GM12878 (cell line): ENCODE measurements around the gene GYG1. TPM values are rescaled to one million over a fixed set of nuclear protein-coding genes. Genes with fewer than 3 reads are reported as not detected.

ENCODE experiments used
- ATAC-seq: fragments of 200-7000 bp; cut with Tn5 transposase; 3 replicates; pipeline ENCODE4 v1.9.1; 2020; ENCODE audit warnings: mild to moderate bottlenecking, moderate library complexity
- BruUV-seq: library from RNA; stranded (reverse); fragments of 400-500 nt; replicated peaks from 2 replicates; lab custom pipeline; 2021; lab: Mats Ljungman, UMichigan
- CTCF ChIA-PET: fragments of 300-600 bp; sonication (Branson Sonifier 250); formaldehyde crosslinking; extraction: SDS; loops from one replicate; lab custom pipeline; 2021; ENCODE audit warnings: inconsistent platforms; lab: Yijun Ruan, JAX
- POLR2A ChIA-PET: fragments of 350-600 bp; formaldehyde crosslinking; extraction: SDS; loops from one replicate; lab custom pipeline; 2021; ENCODE audit warnings: inconsistent platforms; lab: Charles Lee
- RAD21 ChIA-PET: fragments of 300-600 bp; sonication (Branson Sonifier 250); formaldehyde crosslinking; loops from one replicate; lab custom pipeline; 2023; ENCODE audit warnings: antibody characterized with exemption; ENCODE audit not compliant: unreplicated experiment; lab: Charles Lee
- SMC1A ChIA-PET: fragments of 300-600 bp; sonication (Branson Sonifier 250); formaldehyde crosslinking; loops from one replicate; lab custom pipeline; 2023; ENCODE audit not compliant: unreplicated experiment, uncharacterized antibody; lab: Charles Lee
- DNase-seq: peaks from one replicate; pipeline ENCODE4 v3.0.0-alpha.2; 2011; ENCODE audit warnings: low read depth, low spot score
- FAIRE-seq: peaks from 3 replicates; lab custom pipeline; 2011; peaks lifted over from hg19 to GRCh38; lab: Jason Lieb, UNC
- H2AFZ ChIP-seq: 2 replicates; pipeline ENCODE4 v1.6.0; 2011; ENCODE audit warnings: low read depth, low read length, control low read depth; ENCODE audit not compliant: control insufficient read depth
- H3K27ac ChIP-seq: 2 replicates; pipeline ENCODE4 v1.5.1; 2011; ENCODE audit warnings: control low read depth; ENCODE audit not compliant: control insufficient read depth, insufficient read depth
- H3K27me3 ChIP-seq, 2 experiments: replicated peaks in 1 of 2; 2 replicates each; pipeline versions ENCODE4 v1.6.0 to v1.6.1; 2011; ENCODE audit warnings: low read length in 1 of 2; ENCODE audit not compliant: control insufficient read depth in 2 of 2, insufficient read depth in 2 of 2
- H3K36me3 ChIP-seq, 2 experiments: 2 replicates each; pipeline ENCODE4 v1.5.1; 2011; ENCODE audit warnings: low read length in 1 of 2; ENCODE audit not compliant: control insufficient read depth in 2 of 2, insufficient read depth in 2 of 2
- H3K4me1 ChIP-seq: 2 replicates; pipeline ENCODE4 v1.6.1; 2011; ENCODE audit warnings: mild to moderate bottlenecking, low read length, moderate library complexity, mixed read lengths; ENCODE audit not compliant: control insufficient read depth, insufficient read depth
- H3K4me2 ChIP-seq: 2 replicates; pipeline ENCODE4 v1.6.0; 2011; ENCODE audit warnings: control low read depth; ENCODE audit not compliant: control insufficient read depth, insufficient read depth
- H3K4me3 ChIP-seq: fragments of 200-600 bp; sonication (generic); 2 replicates; pipeline ENCODE4 v1.5.1; 2016
- H3K79me2 ChIP-seq: 2 replicates; pipeline ENCODE4 v1.6.0; 2011; ENCODE audit warnings: low read length; ENCODE audit not compliant: control insufficient read depth, insufficient read depth
- H3K9ac ChIP-seq: 2 replicates; pipeline ENCODE4 v1.8.0; 2011; ENCODE audit warnings: low read length, control low read depth, mixed read lengths; ENCODE audit not compliant: control insufficient read depth, insufficient read depth
- H3K9me3 ChIP-seq: replicated peaks from 3 replicates; pipeline ENCODE4 v1.5.1; 2011; ENCODE audit warnings: mild to moderate bottlenecking, low read length; ENCODE audit not compliant: control insufficient read depth, insufficient read depth
- H4K20me1 ChIP-seq: 2 replicates; pipeline ENCODE4 v1.6.0; 2011; ENCODE audit not compliant: control insufficient read depth, insufficient read depth
- BACH1 ChIP-seq: fragments of 450-650 bp; IDR thresholded peaks from 2 replicates; pipeline ENCODE4 v1.6.1; 2017; ENCODE audit warnings: mild to moderate bottlenecking, borderline replicate concordance
- CEBPZ ChIP-seq: fragments of 150-350 bp; IDR thresholded peaks from 2 replicates; pipeline ENCODE4 v1.6.1; 2016; ENCODE audit warnings: low read depth, low read length
- CREB1 ChIP-seq: IDR thresholded peaks from 2 replicates; pipeline ENCODE4 v1.6.1; 2012; ENCODE audit warnings: low read depth, mild to moderate bottlenecking, inconsistent platforms
- E2F4 ChIP-seq: IDR thresholded peaks from 2 replicates; pipeline ENCODE4 v1.6.1; 2012; ENCODE audit warnings: low read depth, low read length, improper control_type of control experiment
- NFYA ChIP-seq: IDR thresholded peaks from 2 replicates; pipeline ENCODE4 v1.6.1; 2011; ENCODE audit warnings: low read depth, mild to moderate bottlenecking, low read length, improper control_type of control experiment, borderline replicate concordance
- POLR2AphosphoS5 ChIP-seq: IDR thresholded peaks from 2 replicates; pipeline ENCODE4 v1.6.1; 2011; ENCODE audit warnings: mild to moderate bottlenecking, low read length, inconsistent platforms
- TAF1 ChIP-seq: IDR thresholded peaks from 2 replicates; pipeline ENCODE4 v1.6.1; 2011; ENCODE audit warnings: mild to moderate bottlenecking, low read depth, low read length, borderline replicate concordance
- ZNF622 ChIP-seq: fragments of 450-650 bp; IDR thresholded peaks from 2 replicates; pipeline ENCODE4 v1.6.1; 2017; ENCODE audit warnings: mild to moderate bottlenecking, inconsistent platforms
- WGBS: methylation state at CpG from one replicate; pipeline ENCODE4 v1.1.6; 2016; ENCODE audit warnings: low lambda C conversion rate; ENCODE audit not compliant: insufficient replicate concordance, insufficient coverage; ENCODE audit errors: missing lambda C conversion rate; 5-methylcytosine and 5-hydroxymethylcytosine counted together
- in situ Hi-C: fragments of 300-500 bp; cut with MboI; formaldehyde crosslinking; loops from 9 replicates; pipeline ENCODE4 v1.14.3; 2018; ENCODE audit warnings: mixed read lengths
- intact Hi-C: fragments of 100-400 bp; cut with micrococcal nuclease; formaldehyde crosslinking; loops from one replicate; pipeline ENCODE4 v1.14.2; 2022; ENCODE audit not compliant: unreplicated experiment
- polyA plus RNA-seq, 11 experiments: library from polyadenylated mRNA; depleted of rRNA in 4 of 11; unstranded in 6 of 11; stranded (reverse) in 5 of 11; fragments of >200 nt; fragmentation: Nextera tagmentation in 4 of 11; fragmentation: Illumina TruSeq in 1 of 11; extraction: Ambion mirVana in 4 of 11; extraction: Trizol in 1 of 11; gene quantifications; 1 replicate in 1 of 11; 2 replicates in 10 of 11; pipeline versions ENCODE4 v1.2.1 to v1.2.3, GENCODE V29; 2011 to 2016; ENCODE audit warnings: inconsistent platforms in 2 of 11, missing spikeins in 2 of 11, low read depth in 1 of 11
- total RNA-seq, 4 experiments: library from RNA; depleted of rRNA in 3 of 4; stranded (reverse); fragments of >200 nt in 3 of 4; fragmentation: Illumina TruSeq in 1 of 4; extraction: Trizol in 1 of 4; gene quantifications; 2 replicates each; pipeline versions ENCODE4 v1.2.1 to v1.2.3, GENCODE V29; 2013 to 2021

GYG1 gene
- total and polyA plus RNA-seq, 10 of the 15 experiments (the other 5 are each of a cell fraction or from before 2014, with no cell fraction given): 11.8 to 38.9 (median 22.9) TPM

- Histone ChIP-seq H3K27ac (no peak overlapping the region), H3K4me3 (no peak overlapping the region), H2AFZ (no peak overlapping the region), H3K4me1 (no peaks in the 10 kb centered on the region), H4K20me1 (no peaks in the 10 kb centered on the region), H3K4me2 (no peak overlapping the region), H3K9ac (no peak overlapping the region), H3K27me3 (no peaks in the 10 kb centered on the region; a peak in 1 of 4 replicates), H3K9me3 (no peaks in the 10 kb centered on the region), H3K36me3 (no peaks in the 10 kb centered on the region), H3K79me2 (no peaks in the 10 kb centered on the region)
- POLR2A ChIA-PET: no interaction called here
- no peak for ATAC-seq
- CTCF ChIA-PET: interaction anchor here (1.3 to 11.7 kb wide), 10 partner anchors 8 to 571 kb away, joined by 3 to 179 read pairs (median 6); partner anchors contain the start of gene CPA3
- SMC1A ChIA-PET: no interaction called here
- no TSS peak for BruUV-seq
- FAIRE-seq: no peak
- 14% methylated on average over 4 of the region's 4 CpGs for WGBS
- RAD21 ChIA-PET: interaction anchor here (1.2 to 4.8 kb wide), 2 partner anchors 322 to 571 kb away, joined by 4 to 38 read pairs; no protein-coding TSS in a partner anchor
- TF ChIP-seq BACH1 (no peak), CEBPZ (no peak), NFYA (no peak), TAF1 (no peak), CREB1 (no peak), E2F4 (no peak), ZNF622 (no peak), POLR2AphosphoS5 (no peak)
- intact Hi-C loops (no loop called here), in situ Hi-C loops (no loop called here)
- DNase-seq: no peak
Observed at GRCh38 chr3:148951599-148952361, 39.6 kb upstream of the GYG1 start.
